Sigmoid colon (tissue), 4 donors: ENCODE results near the gene TCF19.

Experiments used
- CTCF ChIP-seq, 4 experiments: fragments of 450-650 bp in 3 of 4; fragments of 200-600 bp in 1 of 4; IDR thresholded peaks; one replicate each; pipeline ENCODE4 v1.5.1; 2016 to 2019; ENCODE audit warnings: antibody characterized with exemption in 4 of 4, mild to moderate bottlenecking in 3 of 4, moderate library complexity in 2 of 4
- EP300 ChIP-seq, 4 donors: sonication (generic); formaldehyde crosslinking; IDR thresholded peaks; one replicate each; pipeline ENCODE4 v1.6.1; 2017; ENCODE audit warnings: antibody characterized with exemption in 4 of 4
- POLR2AphosphoS5 ChIP-seq, 4 donors: sonication (generic); formaldehyde crosslinking; IDR thresholded peaks; one replicate each; pipeline ENCODE4 v1.6.1; 2017; ENCODE audit warnings: antibody characterized with exemption in 4 of 4

GRCh38 chr6:31128093-31128676, 30.2 kb upstream of the TCF19 start:
- TF ChIP-seq CTCF (IDR thresholded peaks at IDR 0.05) = peak; percentile 45 to 92 (median 74)
- TF ChIP-seq EP300 (IDR thresholded peaks at IDR 0.05) = no peak
- no peak for TF ChIP-seq POLR2AphosphoS5 (IDR thresholded peaks at IDR 0.05)
